HG03571 (cell line): Measurements from ENCODE around the gene SERPINE1.
"Not testable (repeated sequence)": the region's sequence is repeated elsewhere in the genome, so short reads cannot be mapped to it uniquely, and the experiment has no call there.

Source experiments
- ATAC-seq: cut with Tn5 transposase; IDR thresholded peaks from one replicate; pipeline ENCODE4 v1.9.1; 2021; ENCODE audit not compliant: unreplicated experiment

Gene SERPINE1

DNA sequence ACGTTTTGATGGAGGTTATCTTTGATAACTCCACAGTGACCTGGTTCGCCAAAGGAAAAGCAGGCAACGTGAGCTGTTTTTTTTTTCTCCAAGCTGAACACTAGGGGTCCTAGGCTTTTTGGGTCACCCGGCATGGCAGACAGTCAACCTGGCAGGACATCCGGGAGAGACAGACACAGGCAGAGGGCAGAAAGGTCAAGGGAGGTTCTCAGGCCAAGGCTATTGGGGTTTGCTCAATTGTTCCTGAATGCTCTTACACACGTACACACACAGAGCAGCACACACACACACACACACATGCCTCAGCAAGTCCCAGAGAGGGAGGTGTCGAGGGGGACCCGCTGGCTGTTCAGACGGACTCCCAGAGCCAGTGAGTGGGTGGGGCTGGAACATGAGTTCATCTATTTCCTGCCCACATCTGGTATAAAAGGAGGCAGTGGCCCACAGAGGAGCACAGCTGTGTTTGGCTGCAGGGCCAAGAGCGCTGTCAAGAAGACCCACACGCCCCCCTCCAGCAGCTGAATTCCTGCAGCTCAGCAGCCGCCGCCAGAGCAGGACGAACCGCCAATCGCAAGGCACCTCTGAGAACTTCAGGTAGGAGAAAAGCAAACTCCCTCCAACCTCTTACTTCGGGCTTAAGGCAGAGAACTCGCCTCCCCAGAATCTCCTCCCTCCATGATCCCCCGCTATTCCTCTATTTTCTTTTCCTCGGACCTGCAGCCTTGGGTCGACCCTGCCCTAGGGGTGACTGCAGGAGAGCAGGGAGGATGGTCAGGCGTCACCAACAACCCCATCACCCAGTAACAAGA lies at the start of gene SERPINE1:
Gene SERPINE1, plus strand, starts transcription at position 454 of the 809 bp plus-strand sequence. CDS start 1,290 bp downstream, outside the sequence.
- ATAC-seq, result no peak

DNA sequence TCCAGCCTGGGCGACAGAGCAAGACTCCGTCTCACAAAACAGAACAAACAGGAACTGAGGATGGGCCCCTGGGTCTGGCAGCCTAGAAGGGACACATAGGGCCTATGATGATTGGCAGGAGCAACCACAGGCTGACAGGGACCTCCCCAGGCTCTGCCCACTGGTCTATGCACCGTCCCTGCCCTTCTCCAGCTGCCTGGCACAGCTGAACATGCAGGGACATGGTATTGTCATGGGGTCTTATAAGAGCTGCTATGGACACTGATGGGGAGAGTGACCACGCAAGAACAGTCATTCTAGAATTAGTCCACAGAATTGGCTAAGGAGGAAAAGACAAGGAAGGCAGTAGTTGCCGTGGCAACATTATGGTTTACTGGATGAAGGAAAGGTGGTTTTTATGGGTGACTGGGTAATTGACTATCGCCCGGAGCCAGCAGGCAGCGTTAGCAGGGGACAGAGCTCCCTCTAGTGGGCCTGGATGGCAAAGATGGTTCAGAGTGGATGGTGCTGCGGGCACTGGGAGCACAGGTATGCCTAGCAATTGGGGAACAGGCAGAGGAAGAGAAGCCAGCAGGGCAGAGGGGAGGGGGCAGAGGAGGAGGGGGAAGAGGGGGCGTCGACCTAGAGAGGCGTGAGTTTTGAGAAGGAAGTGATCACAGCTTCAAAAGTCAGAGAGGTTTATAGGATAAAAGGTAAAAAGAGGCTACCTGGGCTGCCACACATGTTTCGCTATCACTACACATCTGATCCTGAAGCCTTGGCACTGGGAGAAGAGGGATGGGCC lies 49.4 kb upstream of the SERPINE1 start:
- no peak for ATAC-seq

DNA sequence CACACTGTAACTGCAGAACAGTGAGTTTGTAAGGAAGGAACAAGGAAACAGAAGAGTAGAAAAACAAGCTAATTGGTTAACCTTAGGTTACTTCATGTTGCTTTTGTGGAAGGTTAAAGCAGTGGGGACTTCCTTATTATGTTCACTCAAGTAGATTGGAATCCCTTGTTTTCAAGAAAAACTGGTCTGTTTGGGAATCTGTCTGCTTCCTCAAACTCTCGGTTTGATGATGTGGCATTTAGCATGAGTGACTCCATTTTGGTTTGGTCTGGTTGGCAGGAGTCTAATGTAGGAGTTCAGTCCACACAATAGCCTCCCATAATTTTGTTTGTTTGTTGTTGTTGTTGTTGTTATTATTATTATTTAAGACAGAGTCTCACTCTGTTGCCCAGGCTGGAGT lies 45.5 kb upstream of the SERPINE1 start:
- no peak for ATAC-seq

DNA sequence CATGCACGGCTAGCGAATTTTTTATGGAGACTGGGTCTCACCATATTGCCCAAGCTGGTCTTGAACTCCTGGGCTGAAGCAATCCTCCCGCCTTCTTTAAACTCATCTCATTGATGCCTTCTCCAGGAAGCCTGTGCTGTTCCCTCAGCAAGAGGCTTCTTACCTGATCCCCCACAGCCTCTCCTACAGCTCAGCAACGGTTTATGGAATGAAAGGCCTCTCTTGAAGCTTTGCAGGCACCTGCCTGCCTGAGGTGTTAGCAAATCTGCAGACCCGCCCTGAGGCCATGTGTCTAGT lies 42.1 kb upstream of the SERPINE1 start:
- ATAC-seq, result no peak

DNA sequence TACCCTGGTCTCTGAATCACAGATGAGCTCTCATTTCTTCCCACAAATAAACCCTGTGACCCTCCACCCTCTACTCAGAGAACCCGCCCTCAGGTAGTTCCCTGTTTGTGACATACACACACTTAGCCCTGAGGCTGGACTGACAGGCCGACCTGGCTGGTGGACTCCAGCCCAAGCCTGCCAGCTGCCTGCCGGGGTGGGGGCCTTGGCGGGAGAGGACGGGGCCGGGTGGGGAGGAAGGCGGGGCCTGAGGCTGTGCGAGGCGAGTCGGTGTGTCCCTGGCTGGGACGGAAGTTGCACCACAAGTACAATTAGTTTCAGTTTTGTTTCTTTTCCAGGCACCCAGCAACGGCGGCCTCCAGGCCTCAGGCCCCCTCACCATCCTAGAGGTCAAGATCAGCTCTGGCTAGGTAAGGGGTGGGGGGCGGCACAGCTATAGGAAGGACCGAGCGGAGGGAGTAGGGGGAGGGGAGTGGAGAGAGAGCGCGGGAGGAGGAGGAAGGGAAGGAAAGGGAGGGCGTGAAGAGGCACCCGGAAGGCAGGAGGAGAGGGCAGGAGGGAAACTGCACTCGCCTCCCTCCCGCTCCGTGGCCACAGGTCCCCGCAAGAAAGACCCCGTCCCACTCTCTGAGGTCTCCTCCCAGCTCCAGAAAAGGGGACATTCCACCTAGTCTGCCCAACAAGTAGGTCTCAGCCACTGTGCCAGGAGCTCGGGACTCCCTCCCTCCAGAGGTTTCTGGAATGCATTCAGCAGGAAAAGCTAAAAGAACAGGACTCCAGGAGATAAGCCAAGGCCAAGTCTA lies 41.5 kb upstream of the SERPINE1 start, which contains the start of gene TRIM56:
Gene TRIM56, plus strand, starts transcription at position 320 of the 803 bp plus-strand sequence. CDS start 1,832 bp downstream, outside the sequence.
- ATAC-seq, result peak; percentile 78

DNA sequence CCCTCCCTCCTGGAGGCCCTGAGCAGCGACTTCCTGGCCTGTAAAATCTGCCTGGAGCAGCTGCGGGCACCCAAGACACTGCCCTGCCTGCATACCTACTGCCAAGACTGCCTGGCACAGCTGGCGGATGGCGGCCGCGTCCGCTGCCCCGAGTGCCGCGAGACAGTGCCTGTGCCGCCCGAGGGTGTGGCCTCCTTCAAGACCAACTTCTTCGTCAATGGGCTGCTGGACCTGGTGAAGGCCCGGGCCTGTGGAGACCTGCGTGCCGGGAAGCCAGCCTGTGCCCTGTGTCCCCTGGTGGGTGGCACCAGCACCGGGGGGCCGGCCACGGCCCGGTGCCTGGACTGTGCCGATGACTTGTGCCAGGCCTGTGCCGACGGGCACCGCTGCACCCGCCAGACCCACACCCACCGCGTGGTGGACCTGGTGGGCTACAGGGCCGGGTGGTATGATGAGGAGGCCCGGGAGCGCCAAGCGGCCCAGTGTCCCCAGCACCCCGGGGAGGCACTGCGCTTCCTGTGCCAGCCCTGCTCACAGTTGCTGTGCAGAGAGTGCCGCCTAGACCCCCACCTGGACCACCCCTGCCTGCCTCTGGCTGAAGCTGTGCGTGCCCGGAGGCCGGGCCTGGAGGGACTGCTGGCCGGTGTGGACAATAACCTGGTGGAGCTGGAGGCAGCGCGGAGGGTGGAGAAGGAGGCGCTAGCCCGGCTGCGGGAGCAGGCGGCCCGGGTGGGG lies 39.4 kb upstream of the SERPINE1 start:
- no peak for ATAC-seq

DNA sequence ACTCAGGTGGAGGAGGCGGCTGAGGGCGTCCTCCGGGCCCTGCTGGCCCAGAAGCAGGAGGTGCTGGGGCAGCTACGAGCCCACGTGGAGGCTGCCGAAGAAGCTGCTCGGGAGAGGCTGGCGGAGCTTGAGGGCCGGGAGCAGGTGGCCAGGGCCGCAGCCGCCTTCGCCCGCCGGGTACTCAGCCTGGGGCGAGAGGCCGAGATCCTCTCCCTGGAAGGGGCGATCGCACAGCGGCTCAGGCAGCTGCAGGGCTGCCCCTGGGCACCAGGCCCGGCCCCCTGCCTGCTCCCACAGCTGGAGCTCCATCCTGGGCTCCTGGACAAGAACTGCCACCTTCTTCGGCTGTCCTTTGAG lies 38.9 kb upstream of the SERPINE1 start:
- no peak for ATAC-seq

DNA sequence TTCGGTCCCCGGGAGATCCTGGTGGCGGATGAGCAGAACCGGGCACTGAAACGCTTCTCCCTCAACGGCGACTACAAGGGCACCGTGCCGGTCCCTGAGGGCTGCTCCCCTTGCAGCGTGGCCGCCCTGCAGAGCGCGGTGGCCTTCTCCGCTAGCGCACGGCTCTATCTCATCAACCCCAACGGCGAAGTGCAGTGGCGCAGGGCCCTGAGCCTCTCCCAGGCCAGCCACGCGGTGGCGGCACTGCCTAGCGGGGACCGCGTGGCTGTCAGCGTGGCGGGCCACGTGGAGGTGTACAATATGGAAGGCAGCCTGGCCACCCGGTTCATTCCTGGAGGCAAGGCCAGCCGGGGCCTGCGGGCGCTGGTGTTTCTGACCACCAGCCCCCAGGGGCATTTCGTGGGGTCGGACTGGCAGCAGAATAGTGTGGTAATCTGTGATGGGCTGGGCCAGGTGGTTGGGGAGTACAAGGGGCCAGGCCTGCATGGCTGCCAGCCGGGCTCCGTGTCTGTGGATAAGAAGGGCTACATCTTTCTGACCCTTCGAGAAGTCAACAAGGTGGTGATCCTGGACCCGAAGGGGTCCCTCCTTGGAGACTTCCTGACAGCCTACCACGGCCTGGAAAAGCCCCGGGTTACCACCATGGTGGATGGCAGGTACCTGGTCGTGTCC lies 37.9 kb upstream of the SERPINE1 start:
- no peak for ATAC-seq

DNA sequence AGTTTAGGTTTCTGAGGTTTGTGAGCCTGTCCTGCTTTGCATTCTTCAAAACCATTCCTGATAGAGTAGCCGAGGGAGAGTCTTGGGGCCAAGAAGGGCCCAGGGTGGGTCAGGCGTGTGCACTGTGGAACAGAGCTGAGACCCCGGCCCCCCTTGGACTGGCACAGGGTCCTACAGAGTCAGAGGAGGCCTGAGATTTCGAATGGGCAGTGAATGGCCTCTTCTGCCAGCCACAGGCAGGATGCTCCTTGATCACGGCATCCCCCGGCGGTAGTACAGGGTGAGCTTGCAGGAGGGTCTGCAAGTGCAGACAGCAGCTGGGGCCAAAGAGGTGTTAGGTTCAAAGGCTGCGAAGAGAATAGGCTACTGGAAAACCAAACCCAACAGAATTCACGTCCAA lies 37.0 kb upstream of the SERPINE1 start:
- ATAC-seq, result no peak

DNA sequence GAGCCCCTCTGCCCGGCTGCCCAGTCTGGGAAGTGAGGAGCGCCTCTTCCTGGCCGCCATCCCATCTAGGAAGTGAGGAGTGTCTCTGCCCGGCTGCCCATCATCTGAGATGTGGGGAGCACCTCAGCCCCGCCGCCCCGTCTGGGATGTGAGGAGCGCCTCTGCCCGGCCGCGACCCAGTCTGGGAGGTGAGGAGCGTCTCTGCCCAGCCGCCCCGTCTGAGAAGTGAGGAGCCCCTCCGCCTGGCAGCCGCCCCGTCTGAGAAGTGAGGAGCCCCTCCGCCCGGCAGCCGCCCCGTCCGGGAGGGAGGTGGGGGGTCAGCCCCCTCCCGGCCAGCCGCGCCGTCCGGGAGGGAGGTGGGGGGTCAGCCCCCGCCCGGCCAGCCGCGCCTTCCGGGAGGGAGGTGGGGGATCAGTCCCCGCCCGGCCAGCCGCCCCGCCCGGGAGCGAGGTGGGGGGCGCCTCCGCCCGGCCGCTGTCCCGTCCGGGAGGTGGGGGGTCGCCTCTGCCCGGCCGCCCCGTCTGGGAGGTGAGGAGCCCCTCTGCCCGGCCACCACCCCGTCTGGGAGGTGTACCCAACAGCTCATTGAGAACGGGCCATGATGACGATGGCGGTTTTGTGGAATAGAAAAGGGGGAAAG lies 34.5 kb upstream of the SERPINE1 start:
- ATAC-seq, result not testable (repeated sequence)

DNA sequence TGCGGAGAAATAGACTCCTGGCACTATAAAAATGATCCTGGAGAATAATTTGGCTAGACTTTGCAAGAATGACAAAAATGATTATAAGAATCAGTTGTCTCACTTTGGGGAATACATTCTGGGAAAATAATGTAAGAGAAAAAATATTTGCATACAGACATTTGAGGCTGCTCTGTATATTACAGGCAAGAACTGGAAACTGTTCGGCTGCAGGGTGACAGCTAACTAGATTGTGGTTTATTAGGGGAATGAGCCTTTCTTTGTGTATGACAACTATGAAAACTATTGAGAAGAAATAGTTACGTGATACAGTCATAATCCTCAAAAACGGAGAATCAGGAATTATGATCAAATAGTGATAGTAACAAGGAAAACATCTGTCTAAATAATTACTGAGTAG lies 33.0 kb upstream of the SERPINE1 start:
- ATAC-seq, result no peak

DNA sequence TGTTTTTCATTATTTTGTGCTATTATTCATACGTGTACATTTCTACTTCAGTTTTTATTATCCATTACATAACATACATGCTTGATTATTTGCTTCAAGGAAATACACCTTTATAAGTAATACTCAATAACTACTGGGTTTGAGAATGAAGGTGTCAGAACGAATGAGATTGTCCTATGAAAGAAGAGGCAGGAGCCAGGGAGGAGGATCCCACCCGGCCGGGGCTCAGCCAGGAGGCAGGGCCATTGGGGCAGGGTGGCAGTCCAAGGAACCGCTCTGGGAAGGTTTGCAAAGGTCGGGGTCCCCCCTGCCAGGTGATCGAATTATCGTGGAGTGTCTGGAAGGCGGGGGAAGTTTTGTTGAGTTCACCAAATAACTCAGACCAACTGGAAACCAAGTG lies 32.5 kb upstream of the SERPINE1 start:
- no peak for ATAC-seq

DNA sequence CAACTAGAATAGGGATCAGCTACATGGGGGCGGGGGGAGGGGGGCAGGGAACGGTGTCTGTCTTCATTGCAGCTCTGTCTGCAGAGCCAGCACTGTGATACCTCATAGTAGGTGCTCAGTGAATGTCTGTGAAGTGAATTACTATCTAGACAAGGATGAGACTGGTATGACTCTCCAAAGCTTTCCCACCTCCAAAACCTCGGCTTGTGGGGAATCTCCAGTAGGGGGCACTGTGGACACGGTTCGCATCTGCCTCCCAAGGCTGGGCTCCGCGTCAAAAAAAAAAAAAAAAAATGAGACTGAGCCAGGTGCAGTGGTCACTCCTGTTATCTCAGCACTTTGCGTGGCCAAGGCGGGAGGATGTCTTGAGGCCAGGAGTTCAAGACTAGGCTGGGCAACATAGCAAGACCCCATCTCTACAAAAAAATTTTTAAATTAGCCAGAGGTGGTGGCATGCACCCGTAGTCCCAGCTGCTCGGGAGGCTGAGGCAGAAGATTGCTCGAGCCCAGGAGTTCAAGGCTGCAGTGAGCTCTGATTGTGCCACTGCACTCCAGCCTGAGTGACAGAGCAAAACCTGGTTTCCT lies 32.0 kb upstream of the SERPINE1 start:
- no peak for ATAC-seq

DNA sequence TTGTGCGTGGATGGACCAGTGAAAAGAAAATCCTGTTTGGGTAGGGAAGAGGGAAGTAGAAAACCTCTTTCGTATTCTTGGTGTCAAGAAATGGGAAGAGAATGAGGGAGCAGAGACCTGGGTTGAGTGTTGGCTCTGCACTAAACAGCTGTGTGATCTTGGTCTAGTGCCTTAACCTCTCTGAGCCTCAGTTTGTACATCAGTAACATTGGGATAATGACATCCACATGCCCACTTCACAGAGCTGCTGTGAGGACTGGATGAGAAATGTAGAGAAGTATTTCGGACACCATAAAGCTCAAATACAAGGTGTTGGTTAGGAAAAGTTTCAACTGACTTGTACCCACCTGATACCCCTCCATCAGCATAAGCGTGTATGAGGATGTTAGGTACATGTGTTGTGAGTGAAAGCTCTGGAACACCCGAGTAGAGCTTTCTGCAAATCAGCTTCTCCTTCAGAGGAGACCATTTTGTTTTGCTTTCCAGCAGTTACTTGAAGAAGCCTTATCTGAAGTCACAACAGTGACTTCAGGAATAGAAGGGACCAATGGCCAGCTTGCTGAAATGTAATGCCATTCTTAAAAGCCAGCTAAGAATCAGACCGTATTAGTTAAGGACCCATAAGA lies 30.5 kb upstream of the SERPINE1 start:
- ATAC-seq, result no peak

DNA sequence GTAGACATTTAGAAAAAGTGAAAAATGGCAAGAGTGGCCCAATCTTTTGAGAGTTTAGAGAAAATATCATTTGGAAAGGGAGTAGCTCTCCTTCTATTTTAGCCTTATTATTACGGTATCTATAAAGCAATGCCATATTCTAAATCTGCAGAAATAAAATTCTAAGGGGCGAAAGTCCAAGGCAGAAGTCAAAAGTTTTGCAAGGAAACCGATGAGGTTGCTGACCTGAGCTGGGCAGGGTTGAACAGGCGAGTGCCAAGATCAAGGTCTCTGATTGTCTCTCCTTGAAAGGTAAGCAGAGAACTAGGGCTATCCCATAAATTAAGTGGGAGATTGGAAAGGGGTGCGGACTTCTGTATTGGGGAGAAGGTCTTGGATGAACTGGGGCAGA lies 30.0 kb upstream of the SERPINE1 start:
- ATAC-seq, result no peak

DNA sequence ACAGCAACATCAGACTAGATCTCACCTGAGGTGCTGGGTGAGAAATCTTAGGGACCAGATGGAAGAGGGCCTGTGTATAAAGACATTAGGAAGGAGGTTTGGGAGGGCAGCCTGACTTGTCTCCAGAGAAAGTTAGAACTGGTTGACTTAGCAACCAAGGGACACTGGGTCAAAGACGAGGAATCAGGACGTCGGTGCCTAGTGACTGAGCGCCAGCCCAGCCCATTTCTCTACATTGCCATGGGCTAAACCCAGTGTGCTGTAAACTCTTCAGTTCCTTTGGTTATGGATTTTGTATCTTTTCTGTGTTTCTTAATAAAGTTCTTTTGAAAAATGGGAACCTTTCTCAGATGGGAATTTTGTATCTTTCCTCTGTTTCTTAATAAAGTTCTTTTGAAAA lies 29.3 kb upstream of the SERPINE1 start:
- ATAC-seq, result no peak

DNA sequence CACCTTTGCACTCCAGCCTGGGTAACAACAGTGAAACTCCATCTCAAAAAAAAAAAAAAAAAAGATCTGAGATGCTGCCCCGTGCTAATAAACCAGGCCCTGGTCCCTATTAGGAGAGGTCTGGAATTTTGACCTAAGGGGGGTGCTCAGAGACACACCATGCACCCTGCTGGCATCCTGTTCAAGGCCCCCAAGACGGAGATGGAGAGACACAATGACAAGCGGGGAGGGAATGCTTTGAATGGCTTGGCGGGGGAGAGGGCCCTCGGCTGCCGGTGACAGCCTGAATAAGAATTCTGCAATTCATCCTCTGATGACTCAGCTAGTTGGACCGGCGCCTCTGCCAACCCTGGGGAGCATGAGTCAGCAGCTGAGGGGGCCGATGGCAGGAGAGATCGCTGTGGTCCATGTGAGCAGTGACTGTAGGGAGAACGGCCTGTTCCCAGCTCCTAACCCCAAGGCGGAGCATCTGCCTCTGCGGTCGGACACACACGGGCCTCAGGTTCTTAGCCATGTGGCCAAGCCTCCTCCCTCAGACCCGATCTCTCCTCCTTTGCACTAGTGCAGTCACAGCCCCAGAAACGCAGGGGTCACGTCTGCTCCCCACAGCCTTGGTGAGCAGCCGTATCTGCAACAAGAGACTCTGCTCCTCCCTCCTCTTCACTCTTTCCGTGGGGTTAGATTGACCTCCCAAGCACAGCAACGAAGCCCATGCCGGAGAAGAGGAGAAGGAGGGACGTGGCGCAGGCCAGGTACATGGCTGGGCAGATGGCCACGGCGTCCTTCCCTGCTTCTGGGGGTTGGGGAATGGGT lies 26.7 kb upstream of the SERPINE1 start:
- no peak for ATAC-seq
